Subcutaneous adipose tissue (tissue), 4 donors: ENCODE results near the gene TROAP. TPM values are rescaled to one million over a fixed set of nuclear protein-coding genes. Genes with fewer than 3 reads are reported as not detected.

Experiments
- CTCF ChIP-seq: fragments of 450-650 bp; IDR thresholded peaks from one replicate; pipeline ENCODE4 v1.5.1; 2016; ENCODE audit warnings: low read depth, mild to moderate bottlenecking, control low read depth, antibody characterized with exemption, moderate library complexity
- total RNA-seq, 4 donors: library from RNA; depleted of rRNA; stranded (reverse); fragments of >200 nt; gene quantifications; one replicate each; pipeline ENCODE4 v1.1.0, GENCODE V29; 2016

The TROAP gene
- total RNA-seq, 4 donors from 2014 or later = 0.16 to 2.0 (median 0.88) TPM; not detected in 1

DNA sequence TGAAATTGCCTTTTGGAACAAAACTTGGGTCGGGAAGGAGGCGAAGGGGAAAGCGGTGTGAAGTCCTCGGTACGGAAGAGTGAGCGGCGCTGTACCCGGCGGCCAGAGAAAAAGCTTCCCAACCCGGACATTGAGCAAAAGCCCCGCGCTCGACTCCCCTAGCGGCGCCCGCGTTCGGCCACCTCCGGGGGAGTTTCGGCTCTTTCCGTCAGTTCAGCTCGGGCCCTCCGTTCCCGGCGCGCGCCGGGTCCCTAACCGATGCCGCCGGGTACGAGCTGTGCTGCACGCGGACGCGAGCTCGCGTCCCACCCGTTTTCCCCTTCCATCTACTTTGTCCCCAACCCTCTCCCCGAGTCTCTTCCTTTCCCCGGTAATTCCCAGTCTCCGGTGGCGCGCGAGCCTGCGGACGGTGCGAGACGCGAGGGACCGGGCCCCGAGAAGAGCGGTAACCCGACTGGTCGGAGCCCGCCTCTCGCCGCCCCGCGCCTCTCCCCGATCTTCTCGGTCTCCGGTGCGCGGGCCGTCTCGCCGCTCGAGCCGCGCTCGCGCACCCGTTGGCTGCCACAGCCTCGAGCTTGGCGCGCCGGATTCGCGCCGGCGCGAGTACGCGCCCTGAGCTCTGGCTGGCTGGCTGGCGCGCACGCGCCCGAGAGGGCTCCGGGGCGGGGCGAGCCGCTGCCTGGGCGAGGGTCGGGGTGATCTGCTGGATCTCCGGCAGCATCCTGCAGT is 43.8 kb downstream of the TROAP start:
- TF ChIP-seq CTCF = no peak

- no peak for TF ChIP-seq CTCF
Observed at GRCh38 chr12:49367381-49368239, 44.6 kb downstream of the TROAP start, which contains the start of gene SPATS2. TSS of gene SPATS2 (plus strand) at chr12:49367462. CDS start at chr12:49461013, 93,551 bp downstream.

- no peak for TF ChIP-seq CTCF
Observed at GRCh38 chr12:49368240-49368600, 45.2 kb downstream of the TROAP start.

DNA sequence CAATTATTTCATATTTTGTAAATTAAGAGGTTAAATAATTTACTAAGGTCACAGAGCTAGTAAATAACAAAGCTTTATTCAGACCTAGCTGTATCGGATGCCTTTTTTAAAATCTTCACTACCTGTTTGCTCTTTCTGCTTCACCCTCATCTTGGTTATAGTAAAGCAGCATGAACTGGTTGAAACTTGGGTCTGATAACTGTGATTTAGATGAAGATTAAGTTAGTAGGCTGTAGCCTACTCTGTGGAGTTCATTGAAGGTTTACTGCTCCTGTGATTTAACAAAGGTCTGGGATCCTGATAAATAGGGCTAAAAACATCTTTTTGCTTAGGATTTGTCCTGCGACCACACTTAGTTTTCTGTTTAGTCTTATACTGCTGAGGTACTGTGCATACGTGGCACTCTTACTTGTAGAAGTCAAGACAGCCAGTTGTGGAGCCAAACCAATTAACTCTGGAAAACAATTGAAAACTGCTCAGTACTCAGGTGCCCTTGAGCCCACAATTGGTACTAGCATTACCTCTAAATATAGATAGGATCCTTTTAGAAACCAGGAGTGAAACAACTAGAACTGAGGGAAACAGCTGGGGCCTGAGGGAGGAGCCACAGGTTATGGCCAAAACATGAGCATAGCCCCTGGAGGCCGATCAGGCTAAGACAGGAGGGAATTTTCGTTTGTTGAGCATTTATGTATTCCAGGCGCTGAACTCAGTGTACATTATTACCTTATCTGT is 46.5 kb downstream of the TROAP start:
- no peak for TF ChIP-seq CTCF

- TF ChIP-seq CTCF = no peak
Observed at GRCh38 chr12:49370539-49370938, 47.5 kb downstream of the TROAP start.

GRCh38 chr12:49375406-49375805 is 52.4 kb downstream of the TROAP start:
- TF ChIP-seq CTCF = no peak

DNA sequence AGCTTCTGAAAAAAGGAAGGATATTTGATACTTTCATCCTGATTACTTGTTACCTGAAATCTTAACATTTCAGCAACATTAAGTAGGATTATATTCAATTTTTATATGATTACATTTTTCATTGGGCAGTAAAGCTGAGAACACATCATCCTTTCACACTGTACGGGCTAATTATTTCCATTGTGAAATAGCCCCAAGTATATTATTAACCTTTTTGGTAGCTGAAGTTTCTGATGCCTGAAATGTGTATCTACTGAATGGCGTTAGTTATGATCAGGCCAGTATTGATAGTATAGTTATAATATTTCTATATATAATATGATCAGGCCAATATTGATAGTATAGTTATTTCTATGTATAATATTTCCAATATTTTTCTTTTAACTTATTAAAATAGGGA is 54.3 kb downstream of the TROAP start:
- no peak for TF ChIP-seq CTCF
